ENCODE data around the gene PTPRM.

PTPRM gene

GRCh38 chr18:8328126-8328525, 761.0 kb downstream of the PTPRM start:
- peak; percentile 7 for DNase-seq (ENCODE audit: low read depth)

GRCh38 chr18:8329186-8329771, 762.2 kb downstream of the PTPRM start:
- peak; percentile 75 for DNase-seq (ENCODE audit: low read depth)

GRCh38 chr18:8330575-8330974, 763.5 kb downstream of the PTPRM start:
- DNase-seq (ENCODE audit: low read depth): no peak

DNA sequence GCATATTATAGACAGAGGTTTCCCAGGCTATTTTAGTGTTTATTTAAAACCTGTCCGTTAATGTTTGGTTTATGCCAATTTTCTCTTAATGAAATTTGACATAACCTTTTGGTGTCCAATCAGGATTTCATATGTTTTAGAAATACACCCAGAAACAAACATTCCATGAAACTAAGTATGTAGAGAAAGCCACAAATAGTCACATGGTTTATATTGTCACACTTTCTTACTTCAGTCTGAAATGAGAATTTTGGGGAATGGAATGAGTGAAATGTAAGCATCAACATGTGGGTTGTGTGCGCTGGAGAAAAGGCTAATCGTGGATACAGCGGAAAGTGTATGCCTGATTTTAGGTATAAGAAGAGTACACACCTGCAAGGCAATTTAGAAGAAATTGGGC, 765.2 kb downstream of the PTPRM start:
- peak; percentile 27 for DNase-seq (ENCODE audit: low read depth)

- DNase-seq (ENCODE audit: low read depth): no peak
Observed at GRCh38 chr18:8333961-8334360, 766.8 kb downstream of the PTPRM start.

GRCh38 chr18:8337211-8337610, 770.1 kb downstream of the PTPRM start:
- no peak for DNase-seq (ENCODE audit: low read depth)

GRCh38 chr18:8339210-8339609, 772.1 kb downstream of the PTPRM start:
- no peak for DNase-seq (ENCODE audit: low read depth)

GRCh38 chr18:8339952-8340351, 772.8 kb downstream of the PTPRM start:
- DNase-seq (ENCODE audit: low read depth): no peak

GRCh38 chr18:8341481-8342230, 774.5 kb downstream of the PTPRM start:
- peak; percentile 38 for DNase-seq (ENCODE audit: low read depth)

- DNase-seq (ENCODE audit: low read depth): no peak
Observed at GRCh38 chr18:8348051-8348720, 781.1 kb downstream of the PTPRM start.

- no peak for DNase-seq (ENCODE audit: low read depth)
Observed at GRCh38 chr18:8349608-8350323, 782.6 kb downstream of the PTPRM start.

GRCh38 chr18:8350628-8351027, 783.5 kb downstream of the PTPRM start:
- no peak for DNase-seq (ENCODE audit: low read depth)

GRCh38 chr18:8351161-8351560, 784.0 kb downstream of the PTPRM start:
- peak; percentile 22 for DNase-seq (ENCODE audit: low read depth)

DNA sequence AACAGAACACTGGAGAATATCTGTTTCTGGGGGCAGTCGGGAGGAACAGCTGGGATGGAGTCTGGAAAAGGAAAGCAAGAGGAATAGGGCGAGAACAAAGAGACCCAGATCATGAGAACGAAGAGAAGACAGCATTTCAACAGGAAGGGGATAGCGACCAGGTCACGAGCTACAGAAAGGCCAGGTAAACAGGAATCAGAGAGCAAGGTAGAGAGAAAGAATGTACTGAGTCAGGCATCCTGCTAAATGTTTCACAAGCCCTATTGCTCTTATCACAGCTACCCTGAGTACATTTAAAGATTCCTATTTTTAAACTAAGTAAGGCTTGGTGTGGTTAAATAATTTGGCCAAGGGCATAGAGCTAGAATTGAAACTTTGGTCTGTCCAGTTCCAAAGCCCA, 787.2 kb downstream of the PTPRM start:
- no peak for DNase-seq (ENCODE audit: low read depth)

DNA sequence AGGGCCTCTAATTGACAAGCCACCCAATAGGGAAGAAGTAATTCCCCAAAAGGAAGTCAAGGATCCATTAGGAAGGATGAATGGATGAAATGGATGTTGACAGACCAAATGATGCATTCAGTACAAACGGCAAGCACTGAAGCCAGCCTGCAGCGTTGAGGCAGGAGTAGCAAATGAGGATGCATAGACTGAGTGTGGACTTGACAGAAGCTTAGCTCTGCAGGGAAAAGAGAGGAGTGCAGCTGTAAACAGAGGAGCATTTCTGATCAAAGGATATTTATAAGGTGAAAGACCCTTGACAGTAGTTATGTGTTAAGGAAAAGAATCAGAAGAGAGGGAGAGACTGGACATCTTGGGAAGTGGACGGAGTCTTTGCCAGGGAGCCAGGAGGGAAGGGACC, 788.9 kb downstream of the PTPRM start:
- no peak for DNase-seq (ENCODE audit: low read depth)

- DNase-seq (ENCODE audit: low read depth): no peak
Observed at GRCh38 chr18:8357320-8357719, 790.2 kb downstream of the PTPRM start.

GRCh38 chr18:8358033-8358765, 791.1 kb downstream of the PTPRM start:
- DNase-seq (ENCODE audit: low read depth): no peak

DNA sequence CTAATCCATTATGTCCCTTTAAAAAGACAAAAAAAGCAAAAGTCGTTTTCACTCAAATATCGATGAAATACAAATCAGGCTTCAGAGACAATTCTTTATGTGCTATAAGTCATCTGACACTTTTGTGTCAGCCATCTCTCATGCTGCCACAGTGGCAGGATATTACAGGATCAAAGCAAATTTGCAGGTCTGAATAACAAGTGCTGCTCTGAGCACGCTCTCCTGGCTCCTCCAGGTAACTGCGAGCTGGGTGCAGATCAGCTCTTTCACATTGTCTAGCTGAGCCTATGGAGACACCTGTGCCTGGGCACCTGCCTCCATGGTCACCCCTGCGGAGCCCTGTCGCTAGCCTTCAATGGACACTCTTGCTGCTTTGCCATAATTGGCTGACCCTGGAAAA, 792.0 kb downstream of the PTPRM start:
- DNase-seq (ENCODE audit: low read depth): no peak

- no peak for DNase-seq (ENCODE audit: low read depth)
Observed at GRCh38 chr18:8359481-8359880, 792.4 kb downstream of the PTPRM start.

GRCh38 chr18:8361941-8362471, 794.9 kb downstream of the PTPRM start:
- no peak for DNase-seq (ENCODE audit: low read depth)

DNA sequence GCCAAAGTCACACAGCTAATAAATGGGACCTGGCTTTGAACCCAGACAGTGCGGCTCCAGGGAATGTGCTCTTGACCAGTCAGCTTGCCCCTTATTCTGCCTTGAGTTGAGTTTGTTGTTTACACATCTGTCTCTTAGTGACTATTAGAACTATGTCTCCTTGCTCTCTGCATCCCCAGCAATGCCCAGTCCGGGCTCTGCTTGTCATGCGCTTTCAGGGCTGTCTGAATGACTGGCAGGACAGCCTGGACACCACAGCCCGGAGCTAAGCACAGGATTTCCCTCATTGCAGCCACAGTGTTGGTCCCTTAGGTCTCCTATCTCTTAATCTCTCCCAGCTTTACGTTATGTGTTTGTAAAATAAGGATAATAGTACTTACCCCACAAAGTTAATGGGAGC, 795.7 kb downstream of the PTPRM start:
- DNase-seq (ENCODE audit: low read depth): no peak

- no peak for DNase-seq (ENCODE audit: low read depth)
Observed at GRCh38 chr18:8364385-8364784, 797.3 kb downstream of the PTPRM start.

Data from fibroblast of gingiva (primary cell).